ENCODE measurements around the gene YIPF4.
"Not testable (repeated sequence)": the region's sequence is repeated elsewhere in the genome, so short reads cannot be mapped to it uniquely, and the experiment has no call there.

YIPF4 gene

DNA sequence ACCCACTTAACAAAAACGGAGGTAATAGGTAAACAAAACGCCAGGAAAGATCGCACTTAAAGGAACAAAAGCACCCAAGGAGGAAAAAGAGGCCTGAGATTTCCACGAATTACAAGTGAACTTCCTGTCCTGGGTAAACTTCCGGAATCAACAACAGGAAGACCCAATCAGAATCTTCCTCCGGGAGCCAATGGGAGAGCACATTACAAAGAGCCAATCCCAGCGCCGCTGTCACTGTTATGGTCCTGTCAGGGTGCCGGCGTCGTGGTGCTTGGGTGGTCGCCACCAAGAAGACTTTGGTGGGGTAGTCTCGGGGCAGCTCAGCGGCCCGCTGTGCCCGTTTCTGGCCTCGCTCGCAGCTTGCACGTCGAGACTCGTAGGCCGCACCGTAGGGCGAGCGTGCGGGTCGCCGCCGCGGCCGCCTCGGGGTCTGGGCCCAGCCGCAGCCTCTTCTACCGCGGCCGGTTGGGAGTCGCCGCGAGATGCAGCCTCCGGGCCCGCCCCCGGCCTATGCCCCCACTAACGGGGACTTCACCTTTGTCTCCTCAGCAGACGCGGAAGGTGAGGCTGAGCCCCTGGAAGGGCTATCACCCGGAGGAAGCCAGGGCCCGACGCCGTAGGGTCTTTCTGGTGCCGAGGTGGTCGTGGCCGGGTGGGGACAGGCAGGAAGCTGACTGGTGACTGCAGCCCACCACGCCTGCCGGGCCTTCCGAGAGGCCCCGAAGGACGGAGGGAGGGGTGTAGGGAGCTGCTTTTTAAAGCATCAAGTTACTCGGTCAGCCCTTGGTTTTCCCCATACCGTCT, at the start of gene YIPF4:
TSS of gene YIPF4 (plus strand) at position 231 of the 804 bp plus-strand sequence. CDS start at position 483, 252 bp downstream.
- DNase-seq (ENCODE audit: low read depth in 3 of 3), result peak; percentile 71 to 84 (median 83)

DNA sequence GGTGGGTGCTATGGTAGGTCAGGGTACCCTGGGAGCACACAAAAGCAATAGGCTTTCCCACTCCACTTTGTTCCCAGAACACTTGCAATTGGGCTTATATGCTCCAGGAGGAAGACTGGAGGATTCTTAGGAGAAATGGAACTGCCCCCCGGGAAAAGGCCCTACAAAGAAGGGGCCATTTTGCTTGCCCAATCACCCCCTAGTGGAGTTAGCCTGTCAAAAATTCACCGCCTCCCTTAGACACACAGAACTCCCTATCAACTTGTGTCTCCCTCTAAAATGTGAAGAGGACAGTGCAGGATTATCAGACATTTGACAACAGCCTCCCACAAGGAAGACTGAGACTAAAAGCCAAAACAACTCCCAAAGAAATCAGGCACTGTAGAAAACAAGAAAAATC, 49.5 kb upstream of the YIPF4 start:
- DNase-seq (ENCODE audit: low read depth in 3 of 3), result no peak

DNA sequence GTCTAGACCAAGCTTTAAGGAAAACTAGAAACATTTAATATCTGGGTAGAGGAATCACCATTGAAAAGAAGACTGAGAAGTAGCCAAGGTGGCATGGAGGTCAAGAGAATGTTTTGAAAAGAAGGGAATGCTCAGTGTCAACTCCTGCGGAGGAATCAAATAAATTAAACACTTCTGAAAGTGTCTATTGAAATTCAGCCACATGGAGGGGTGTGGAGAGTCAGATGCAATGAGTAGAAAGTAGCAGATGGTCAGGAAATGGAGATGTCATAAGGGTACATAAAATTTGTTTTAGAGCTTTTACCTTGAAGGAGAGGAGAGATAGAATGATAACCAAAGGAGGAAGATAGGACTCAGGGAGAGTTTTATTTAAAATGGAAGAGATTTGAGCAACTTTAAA, 48.1 kb upstream of the YIPF4 start:
- DNase-seq (ENCODE audit: low read depth in 3 of 3), result no peak

DNA sequence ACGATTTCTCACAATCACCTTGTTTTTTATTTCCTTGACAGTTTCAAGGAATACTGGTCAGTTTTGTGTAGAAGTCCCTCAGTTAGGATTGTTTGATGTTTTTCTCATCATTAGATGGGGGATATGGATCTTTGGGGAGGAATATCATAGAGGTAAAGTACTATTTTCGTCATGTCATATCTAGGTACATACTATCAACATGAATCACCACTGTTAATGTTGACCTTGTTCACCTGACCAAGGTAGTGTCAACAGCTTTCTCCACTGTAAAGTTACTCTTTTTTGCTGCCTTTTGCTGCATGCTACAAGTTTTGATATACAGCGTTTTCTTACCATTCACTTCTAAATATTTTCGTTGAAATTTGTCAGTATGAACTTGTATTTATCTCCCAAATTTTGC, 45.7 kb upstream of the YIPF4 start:
- no peak for DNase-seq (ENCODE audit: low read depth in 3 of 3)

DNA sequence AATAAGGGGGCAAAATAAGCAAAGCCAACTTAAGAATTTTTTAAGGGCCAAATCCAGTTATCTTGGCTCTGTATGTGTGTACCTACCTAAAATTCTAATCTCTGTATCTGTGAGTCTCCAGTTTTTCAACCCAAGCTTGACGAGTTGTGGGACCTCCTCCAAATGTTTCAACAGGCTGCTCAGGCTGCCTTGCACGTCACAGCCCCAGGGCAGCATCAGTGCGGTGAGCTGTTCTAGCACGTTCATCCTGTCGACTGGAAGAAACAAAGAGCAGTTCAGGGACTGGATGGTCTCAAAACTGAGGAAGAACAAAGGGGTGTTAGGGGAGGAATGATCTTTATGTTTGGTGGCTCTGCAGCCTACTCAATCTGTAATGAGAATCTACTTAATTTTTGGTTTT, 42.4 kb upstream of the YIPF4 start:
- no peak for DNase-seq (ENCODE audit: low read depth in 3 of 3)

DNA sequence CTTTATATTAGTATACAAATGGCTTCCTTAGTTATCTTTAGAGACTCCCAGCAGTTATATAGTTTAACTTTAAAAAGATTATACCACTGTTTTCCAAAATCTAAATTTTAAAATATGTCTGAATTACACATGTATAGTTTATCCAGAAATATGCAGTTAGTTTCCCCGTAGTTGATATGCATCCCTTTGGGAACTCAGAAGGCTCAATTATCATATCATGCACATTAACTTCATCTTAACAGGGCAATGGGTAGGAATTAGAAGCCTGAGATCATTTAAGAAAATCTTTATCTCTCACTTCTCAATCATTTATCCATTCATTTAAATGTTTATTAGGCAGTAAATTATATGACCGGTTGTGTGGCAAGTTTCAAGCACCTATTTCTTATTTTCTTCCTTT, 40.2 kb upstream of the YIPF4 start:
- no peak for DNase-seq (ENCODE audit: low read depth in 3 of 3)

DNA sequence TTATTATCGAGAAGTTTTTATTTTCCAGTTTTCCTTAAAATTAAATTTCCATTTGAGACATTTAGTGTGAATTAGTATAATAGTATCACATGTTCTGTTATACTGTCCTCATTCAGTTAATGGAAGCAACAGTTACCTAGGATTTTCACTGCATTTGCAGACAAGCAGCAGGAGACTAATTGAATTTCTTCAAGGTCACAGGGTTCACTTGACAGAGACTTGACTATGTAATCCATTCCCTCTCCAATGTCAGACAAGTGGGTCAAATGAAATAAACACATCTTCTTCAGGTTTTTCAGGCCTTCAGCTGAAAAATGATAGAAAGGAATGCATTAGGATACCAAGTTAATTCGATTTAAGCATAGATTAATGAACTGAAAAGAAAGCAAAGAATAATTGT, 39.7 kb upstream of the YIPF4 start:
- DNase-seq (ENCODE audit: low read depth in 3 of 3), result no peak

DNA sequence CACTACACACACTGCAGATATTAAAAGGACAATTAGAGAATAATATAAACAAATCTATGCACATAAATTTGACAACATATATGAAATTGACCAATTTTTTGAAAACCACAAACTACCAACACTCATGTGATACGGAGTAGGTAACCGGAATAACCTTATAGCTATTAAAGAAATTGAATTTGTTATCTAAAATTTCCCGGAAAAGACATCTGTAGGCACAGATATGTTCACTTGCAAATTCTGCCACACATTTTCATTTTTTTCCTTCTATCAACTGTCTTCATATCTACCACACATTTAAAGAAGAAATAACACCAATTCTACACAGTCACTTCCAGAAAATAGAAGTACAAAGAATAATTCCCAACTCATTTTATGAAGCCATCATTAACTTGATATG, 35.4 kb upstream of the YIPF4 start:
- DNase-seq (ENCODE audit: low read depth in 3 of 3), result no peak

DNA sequence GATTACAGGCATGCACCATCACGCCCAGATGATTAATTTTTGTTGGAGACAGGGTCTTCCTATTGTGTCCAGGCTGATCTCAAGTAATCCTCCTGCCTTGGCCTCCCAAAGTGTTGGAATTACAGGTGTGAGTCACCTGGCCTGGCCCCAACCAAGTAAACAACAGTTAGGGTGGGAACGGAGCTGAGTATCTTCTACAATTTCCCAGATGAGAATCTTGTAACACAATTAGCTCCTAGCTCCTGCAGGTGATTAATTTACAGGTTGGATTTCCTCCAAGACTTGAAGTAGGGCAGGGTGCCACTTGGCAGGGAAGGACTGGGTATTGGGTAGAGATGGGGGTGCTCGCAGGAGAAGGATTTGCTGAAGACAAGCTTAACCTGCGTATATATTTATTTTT, 30.8 kb upstream of the YIPF4 start:
- no peak for DNase-seq (ENCODE audit: low read depth in 3 of 3)

DNA sequence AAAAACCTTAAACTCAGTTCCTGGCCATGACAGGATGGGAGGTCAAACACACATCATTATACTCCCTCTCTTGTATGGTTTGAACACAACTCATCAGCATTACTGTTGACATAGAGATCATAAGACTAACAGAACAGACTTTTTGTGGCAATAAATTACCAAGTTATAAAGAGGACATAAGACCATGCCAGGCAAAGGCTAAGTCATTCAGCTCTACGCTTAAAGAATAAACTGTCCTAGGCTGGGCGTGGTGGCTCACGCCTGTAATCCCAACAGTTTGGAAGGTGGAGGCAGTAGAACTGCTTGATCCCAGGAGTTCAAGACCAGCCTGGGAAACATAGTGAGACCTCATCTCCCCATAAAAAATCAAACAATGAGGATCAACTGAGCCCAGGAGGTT, 29.4 kb upstream of the YIPF4 start:
- no peak for DNase-seq (ENCODE audit: low read depth in 3 of 3)

DNA sequence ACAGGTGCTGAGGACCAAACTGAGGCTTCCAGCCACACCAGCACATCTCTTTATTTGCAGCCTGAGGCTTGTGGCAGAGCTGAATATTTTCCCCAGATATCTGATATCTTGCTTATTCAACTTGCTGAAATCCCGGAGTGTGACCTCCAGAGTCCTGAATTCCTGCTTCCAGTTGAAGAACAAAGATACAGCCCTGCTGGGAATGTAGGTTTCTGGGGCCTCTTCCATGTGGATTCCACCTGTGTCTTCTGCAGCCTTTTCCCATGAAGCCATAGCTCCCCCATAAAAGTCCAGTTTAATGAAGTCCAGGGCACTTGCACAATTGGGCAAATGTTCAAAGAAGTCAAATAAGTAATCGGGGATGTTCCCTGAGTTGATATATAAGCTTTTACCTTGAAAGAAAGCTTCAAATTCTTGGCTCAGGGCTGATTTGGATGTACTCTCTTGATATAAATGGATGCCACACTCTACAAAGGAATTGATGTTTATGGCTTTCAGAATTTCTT, 27.9 kb upstream of the YIPF4 start:
- no peak for DNase-seq (ENCODE audit: low read depth in 3 of 3)

DNA sequence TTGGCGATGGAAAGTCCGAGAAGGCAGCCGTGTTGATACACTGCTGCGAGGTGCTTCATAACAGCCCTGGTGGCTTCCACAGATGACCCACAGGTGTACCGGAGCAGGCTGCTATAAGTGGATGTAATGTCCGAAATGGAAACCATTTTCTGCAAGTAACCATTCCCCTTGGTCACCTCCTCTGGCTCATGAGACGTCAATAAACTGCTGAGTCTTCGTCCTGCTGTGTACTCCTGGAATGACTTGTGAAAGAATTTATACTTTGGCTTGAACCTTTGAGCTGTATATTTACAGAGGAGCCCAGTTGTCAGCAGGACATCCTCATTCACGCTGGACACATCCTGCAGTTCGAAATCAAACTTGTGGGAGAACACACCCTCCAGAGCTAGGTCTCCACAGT, 27.4 kb upstream of the YIPF4 start:
- no peak for DNase-seq (ENCODE audit: low read depth in 3 of 3)

DNA sequence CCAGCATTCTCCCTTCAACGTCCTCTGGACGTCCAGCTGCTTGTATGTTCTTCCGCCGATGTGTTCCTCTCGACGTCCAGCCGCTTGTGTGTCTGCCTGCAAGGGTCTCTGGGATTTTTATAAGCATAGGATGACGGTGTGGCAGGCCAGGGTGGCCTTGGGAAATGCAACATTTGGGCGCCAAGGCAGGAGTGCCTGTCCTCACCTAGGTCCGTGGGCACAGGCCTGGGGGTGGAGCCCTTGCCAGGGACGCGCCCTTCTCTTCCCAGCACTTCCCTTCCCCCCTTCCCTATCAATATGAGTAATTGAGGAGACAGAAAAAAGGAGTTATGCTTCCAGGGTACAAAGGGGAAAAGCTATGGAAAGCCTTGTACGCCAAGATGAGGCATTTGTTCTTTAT, 19.5 kb upstream of the YIPF4 start:
- DNase-seq (ENCODE audit: low read depth in 3 of 3), result no peak

DNA sequence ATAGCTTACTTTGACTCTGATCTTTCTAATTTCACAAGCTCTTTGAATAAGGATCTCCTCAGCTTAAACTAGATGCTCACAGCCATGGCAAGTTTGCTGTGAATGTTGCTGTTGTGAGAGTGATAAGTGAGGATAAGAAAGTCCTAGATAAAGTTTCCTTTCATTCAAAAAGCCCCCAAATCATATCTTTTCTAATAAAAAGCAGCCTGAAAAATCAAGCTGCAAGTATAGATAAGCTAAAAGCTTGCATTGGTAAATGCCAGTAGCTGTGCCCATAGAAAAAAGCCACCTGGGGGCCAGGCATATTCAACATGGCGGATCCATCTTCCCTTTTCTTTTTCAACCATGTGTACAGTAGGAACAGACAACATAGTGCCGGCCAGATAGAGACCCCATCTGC, 17.3 kb upstream of the YIPF4 start:
- no peak for DNase-seq (ENCODE audit: low read depth in 3 of 3)

DNA sequence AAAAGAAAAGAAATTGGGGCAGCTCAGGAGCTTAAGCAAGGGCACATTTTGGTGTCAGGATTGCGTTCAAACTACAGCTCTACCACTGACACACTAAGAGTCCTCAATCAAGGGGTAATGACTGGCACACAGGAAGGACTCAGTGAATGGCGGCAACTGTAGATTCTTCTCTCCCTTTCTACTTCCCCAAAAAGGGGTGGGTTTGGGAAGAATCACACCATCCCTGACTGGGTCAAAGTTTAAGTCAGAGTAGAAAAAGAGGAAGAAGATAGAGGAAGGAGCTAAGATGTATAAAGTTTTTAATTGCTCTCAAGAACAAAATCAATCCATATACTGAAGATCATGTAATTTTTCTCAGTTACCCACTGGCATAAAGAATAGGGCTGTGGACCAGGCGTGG, 15.6 kb upstream of the YIPF4 start:
- no peak for DNase-seq (ENCODE audit: low read depth in 3 of 3)

DNA sequence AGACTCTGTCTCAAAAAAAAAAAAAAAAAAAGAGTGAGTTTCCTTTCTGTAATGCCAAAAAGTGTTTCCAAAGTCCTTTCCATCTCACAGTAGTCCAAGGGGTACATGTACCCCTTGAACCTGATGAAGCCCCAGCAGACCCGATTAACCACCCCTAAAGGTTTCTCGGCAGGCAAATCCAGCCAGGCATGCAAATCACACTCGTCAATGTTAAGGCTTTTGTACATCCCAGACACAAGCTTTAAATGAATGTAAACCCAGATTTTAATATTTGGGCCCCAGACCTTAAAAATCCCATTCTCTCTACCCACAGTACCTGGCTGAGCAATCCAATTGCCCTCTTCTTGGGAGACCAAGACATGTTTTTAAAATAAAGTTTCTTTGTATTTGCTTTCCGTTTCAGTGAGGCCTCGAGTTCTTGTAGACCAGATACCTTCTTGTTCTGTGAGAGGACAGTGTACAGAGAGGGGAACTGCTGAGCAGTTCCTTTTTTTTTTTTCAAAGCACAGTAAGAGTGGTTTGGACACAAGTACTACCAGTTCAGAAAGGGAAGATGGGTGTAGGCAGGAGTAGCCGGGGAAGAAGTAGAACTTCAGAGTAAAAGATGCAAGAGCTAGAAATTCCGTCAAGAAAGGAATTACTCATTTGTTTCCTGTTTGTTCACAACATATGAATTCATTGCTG, 13.1 kb upstream of the YIPF4 start, which contains the start of gene NLRC4:
TSS of gene NLRC4 (minus strand) at position 465 of the 684 bp plus-strand sequence. CDS start 8,111 bp downstream, outside the sequence.
- no peak for DNase-seq (ENCODE audit: low read depth in 3 of 3)

DNA sequence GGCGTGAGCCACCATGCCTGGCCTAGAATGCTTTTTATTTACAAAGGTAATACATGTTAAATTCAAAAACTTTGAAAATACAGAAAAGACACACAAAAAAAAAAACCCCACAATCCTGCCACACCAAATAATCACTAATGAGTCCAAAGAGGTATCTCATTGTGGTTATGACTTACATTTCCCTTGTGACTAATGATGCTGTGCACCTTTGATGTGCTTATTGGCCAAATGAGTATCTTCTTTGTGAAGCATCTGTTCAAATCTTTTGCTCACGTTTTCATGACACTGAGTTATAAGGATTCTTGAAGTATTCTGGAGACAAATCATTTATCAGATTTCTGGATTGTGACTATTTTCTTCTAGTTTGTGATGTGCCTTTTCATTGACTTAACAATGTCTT, 6.6 kb upstream of the YIPF4 start:
- DNase-seq (ENCODE audit: low read depth in 3 of 3), result no peak

DNA sequence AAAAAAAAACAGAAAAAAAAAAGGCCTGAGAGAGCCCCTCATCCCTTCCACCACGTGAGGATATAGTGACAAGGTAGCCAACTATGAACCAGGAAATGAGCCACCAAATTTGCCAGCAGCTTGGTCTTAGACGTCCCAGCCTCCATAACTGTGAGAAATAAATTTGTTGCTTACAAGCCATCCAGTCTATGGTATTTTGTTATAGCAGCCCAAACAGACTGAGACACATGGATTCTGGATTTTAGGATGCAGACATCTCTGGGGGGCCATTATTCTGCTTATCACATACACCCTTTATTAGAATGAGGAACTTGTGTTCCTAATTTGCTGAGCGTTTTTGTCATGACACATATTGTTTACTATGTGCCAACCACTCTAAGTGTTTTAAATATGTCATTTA, 5.4 kb upstream of the YIPF4 start:
- DNase-seq (ENCODE audit: low read depth in 3 of 3), result no peak

DNA sequence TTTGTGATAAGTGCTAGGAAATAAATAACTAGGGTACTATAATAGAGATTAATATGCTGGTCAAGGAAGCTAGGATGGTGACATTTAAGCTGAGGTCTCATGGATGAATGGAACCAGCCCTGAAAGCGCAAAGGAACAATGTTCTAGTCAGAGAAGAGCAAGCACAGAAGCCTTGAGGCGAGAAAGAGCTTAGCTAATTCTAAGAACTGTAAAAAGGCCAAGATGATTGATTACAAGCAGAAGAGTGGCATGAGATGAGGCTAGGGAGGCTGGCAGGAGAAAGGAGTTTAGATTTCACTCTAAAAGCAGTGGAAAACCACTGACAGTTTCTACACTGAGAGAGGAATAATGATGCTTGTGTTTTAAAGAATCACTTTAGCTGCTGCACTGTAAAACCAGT, 3.4 kb upstream of the YIPF4 start:
- DNase-seq (ENCODE audit: low read depth in 3 of 3), result no peak

DNA sequence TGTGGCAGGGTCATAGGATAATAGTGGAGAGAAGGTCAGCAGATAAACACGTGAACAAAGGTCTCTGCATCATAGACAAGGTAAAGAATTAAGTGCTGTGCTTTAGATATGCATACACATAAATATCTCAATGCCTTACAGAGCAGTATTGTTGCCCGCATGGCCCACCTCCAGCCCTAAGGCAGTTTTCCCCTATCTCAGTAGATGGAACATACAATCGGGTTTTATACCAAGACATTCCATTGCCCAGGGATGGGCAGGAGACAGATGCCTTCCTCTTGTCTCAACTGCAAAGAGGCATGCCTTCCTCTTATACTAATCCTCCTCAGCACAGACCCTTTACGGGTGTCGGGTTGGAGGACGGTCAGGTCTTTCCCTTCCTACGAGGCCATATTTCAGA, 1.9 kb upstream of the YIPF4 start:
- DNase-seq (ENCODE audit: low read depth in 3 of 3), result not testable (repeated sequence)

DNA sequence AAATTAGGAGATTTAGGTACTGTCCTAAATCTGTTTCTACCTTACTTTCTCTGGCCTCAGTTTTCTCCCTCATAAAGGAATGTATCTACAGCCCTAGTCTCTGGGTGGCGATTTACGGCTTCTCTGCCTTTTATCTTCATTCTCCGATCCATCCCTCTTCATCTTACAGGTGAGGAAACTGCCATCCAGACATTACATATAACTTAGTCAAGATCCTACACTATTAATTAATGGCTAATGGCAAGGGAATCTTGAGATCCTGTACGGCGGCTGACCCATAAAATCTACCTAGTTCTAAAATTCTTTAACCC, 386 bp upstream of the YIPF4 start:
- DNase-seq (ENCODE audit: low read depth in 3 of 3), result no peak

DNA sequence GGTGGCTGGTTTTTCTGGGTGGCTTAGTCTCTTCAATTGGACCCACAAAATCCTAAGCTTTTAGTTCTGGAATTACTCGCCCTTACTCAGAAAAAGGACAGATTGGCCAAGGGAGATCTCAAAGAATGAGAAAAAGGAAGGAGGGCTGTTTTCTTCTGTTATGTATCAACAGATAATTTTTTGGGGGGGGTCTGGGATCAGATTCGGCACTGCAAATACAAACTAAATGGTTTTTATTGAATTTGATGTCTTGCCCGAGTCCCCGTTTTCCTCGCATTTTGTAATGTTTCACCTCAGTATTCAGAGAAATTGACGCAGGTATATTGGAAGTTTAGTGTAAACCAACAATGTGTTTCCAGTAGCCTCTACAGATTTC, 762 bp downstream of the YIPF4 start:
- DNase-seq (ENCODE audit: low read depth in 3 of 3), result no peak

DNA sequence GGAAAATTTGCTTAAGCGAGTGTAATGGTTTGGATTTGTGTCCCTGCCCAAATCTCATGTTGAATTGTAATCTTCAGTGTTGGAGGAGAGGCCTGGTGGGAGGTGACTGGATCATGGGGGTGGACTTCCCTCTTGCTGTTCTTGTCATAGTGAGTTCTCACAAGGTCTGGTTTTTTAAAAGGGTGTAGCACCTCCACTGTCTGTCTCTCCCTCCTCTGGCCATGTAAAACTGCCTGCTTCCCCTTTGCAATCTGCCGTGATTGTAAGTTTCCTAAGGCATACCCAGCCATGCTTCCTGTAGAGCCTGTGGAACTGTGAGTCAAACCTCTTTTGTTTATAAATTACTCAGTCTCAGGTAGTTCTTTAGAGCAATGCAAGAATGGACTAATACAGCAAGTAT, 6.6 kb downstream of the YIPF4 start:
- DNase-seq (ENCODE audit: low read depth in 3 of 3), result no peak

All from stimulated activated CD4-positive, alpha-beta T cell treated with anti-CD3 and anti-CD28 coated beads, TNF-alpha, amount 100 ng/mL, for 24 hours (primary cell).